BLaER1 (cell line): Measurements from ENCODE around the gene KPNA2.
"Not testable (repeated sequence)": the region's sequence is repeated elsewhere in the genome, so short reads cannot be mapped to it uniquely, and the experiment has no call there.

Experiments used
- H3K27ac ChIP-seq: shearing (Covaris generic); formaldehyde crosslinking; 2 replicates; pipeline ENCODE4 v1.8.1; 2022
- H3K27me3 ChIP-seq: shearing (Covaris generic); formaldehyde crosslinking; 2 replicates; pipeline ENCODE4 v1.8.1; 2022
- H3K36me3 ChIP-seq: shearing (Covaris generic); formaldehyde crosslinking; 2 replicates; pipeline ENCODE4 v1.8.1; 2022
- H3K4me1 ChIP-seq: shearing (Covaris generic); formaldehyde crosslinking; 2 replicates; pipeline ENCODE4 v1.8.1; 2022
- H3K4me2 ChIP-seq: shearing (Covaris generic); formaldehyde crosslinking; 2 replicates; pipeline ENCODE4 v1.8.1; 2022
- H3K4me3 ChIP-seq: shearing (Covaris generic); formaldehyde crosslinking; 2 replicates; pipeline ENCODE4 v1.8.1; 2022
- H3K9ac ChIP-seq: shearing (Covaris generic); formaldehyde crosslinking; 2 replicates; pipeline ENCODE4 v1.8.1; 2022
- H3K9me3 ChIP-seq: shearing (Covaris generic); formaldehyde crosslinking; 2 replicates; pipeline ENCODE4 v1.8.1; 2022
- H4K20me1 ChIP-seq: shearing (Covaris generic); formaldehyde crosslinking; 2 replicates; pipeline ENCODE4 v1.8.1; 2022
- Cebpa-rat ChIP-seq: shearing (Covaris generic); IDR thresholded peaks from 2 replicates; pipeline ENCODE4 v1.8.1; 2022

KPNA2 gene

DNA sequence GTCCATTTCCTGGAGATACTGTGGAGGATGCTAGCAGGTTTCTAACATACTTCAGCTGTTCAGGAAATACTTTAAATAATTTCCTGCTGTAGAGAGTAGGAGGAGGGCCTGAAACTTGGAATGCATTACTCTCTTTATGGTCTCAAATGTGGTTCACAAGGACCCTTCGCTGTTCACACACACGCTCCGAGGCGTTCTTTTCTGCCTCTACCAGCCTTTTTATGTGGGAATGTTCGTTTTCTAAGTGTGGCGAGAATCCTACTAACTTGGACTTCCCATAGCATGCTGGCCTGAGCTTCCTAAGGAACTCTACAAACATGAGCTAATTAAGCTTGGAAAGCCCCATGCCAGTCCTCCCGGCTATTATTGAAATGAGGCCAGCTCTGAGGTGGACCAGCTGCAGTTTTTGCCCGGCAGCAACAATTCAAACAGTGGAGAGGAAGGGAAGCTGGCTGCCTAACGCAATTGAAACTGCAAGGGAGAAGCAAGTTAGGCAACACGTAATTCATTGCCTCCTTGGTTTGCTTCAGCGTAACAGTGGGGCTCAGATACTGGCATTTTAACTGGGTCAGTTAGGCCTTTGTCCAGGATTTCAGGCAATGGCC is 18.9 kb downstream of the KPNA2 start:
- Histone ChIP-seq H3K9me3 (0 out of 2 replicates have a peak, but pooled peaks cover 7% of the 10 kb centered on the region), H3K27ac (no peak overlapping the region), H3K36me3 (no peaks in the 10 kb centered on the region), H3K4me1 (peaks cover 18% of the 10 kb centered on the region), H3K27me3 (no peaks in the 10 kb centered on the region), H4K20me1 (no peaks in the 10 kb centered on the region), H3K4me2 (peak overlapping the region; percentile 19; the same call in 1 of the 2 replicates), H3K4me3 (no peak overlapping the region), H3K9ac (no peak overlapping the region)
- TF ChIP-seq Cebpa-rat = no peak

DNA sequence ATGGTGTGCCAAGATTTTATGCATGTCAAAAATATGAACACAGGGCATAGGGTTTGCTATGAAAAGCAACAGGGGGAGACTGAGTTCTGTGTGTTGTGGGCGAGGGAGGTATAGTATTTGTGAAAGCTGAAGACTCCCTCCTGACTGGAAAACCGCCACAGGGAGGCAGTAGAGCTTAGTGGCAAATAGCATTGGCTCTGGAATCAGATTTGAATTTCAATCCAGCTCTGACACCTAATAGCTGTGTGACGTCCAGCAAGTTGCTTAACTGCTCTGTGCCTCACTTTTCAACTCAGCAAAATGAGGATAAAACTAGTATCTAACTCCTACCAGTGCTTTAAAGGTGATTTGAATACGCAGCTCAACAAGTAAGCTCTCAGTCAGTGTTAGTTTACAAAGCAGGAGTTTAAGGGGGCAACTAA is 22.0 kb downstream of the KPNA2 start:
- Histone ChIP-seq H3K27ac (no peak overlapping the region), H3K9me3 (no peaks in the 10 kb centered on the region), H3K9ac (no peak overlapping the region), H4K20me1 (no peaks in the 10 kb centered on the region), H3K27me3 (no peaks in the 10 kb centered on the region), H3K36me3 (no peaks in the 10 kb centered on the region), H3K4me3 (no peak overlapping the region), H3K4me1 (peaks cover 7% of the 10 kb centered on the region; the same call in 1 of the 2 replicates), H3K4me2 (no peak overlapping the region)
- no peak for TF ChIP-seq Cebpa-rat

DNA sequence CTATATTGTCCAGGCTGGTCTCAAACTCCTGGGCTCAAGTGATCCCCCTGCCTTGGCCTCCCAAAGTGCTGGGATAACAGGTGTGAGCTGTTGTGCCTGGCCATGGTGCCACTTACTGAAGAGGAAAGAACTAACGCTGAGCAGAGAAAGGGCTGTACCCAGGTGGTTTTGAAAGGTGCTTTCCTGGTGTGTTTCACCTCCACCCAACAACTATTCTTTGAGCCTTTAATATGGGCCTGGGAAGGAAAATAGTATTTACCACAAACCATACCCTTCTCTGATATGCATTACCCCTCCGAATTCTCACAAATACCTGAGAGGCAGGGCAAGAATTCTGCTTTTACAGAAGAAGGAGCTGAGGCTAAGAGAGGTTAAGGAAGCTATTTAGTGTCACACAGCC is 24.8 kb downstream of the KPNA2 start:
- no peaks in the 10 kb centered on the region for H3K4me1 ChIP-seq
- H3K4me3 ChIP-seq = no peak overlapping the region
- H3K36me3 ChIP-seq = no peaks in the 10 kb centered on the region
- no peaks in the 10 kb centered on the region for H4K20me1 ChIP-seq
- H3K9ac ChIP-seq = no peak overlapping the region
- H3K4me2 ChIP-seq = no peak overlapping the region
- no peaks in the 10 kb centered on the region for H3K9me3 ChIP-seq
- no peak overlapping the region for H3K27ac ChIP-seq
- no peaks in the 10 kb centered on the region for H3K27me3 ChIP-seq
- no peak for TF ChIP-seq Cebpa-rat

DNA sequence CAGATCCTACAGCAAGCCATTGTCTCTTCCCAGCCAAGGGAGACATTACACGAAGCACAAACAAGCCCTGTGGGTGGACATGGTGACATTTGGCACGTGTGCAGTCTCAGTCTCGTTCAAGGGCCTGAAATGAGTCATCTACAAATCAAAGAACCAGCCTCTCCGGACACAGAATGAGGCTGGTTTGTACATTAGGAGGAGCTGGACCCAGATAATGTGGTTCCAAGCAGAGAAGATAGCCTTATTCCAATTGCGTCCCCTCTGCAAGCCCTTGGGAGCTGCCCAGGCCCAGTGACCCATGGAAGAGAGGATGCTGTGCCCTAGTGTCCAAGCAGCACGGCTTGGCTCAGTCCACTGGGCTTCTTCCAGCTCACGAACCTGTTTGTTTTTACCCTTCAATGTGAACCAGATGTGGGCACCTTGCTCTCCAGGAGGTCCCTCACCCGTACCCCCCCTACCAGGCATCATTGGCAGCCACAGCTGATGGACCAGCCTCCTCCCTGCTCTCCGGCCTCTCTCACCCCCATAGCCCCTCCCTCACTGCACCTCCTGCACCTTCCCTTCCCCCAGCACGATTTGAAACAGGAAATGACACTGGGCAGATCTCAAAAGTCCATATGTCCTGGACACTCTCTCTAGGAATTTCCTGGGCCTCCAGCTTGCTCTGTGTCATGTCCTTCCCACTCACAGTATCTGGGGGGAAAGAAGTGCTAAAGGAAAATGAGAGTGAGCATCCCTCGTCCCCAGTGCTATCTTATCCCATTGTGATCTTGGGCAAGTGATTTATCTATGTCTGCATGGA is 26.2 kb downstream of the KPNA2 start:
- H3K36me3 ChIP-seq = no peaks in the 10 kb centered on the region
- no peak overlapping the region for H3K4me3 ChIP-seq
- H3K9ac ChIP-seq = no peak overlapping the region
- H3K27ac ChIP-seq = no peak overlapping the region
- H3K9me3 ChIP-seq = no peaks in the 10 kb centered on the region
- no peaks in the 10 kb centered on the region for H4K20me1 ChIP-seq
- no peaks in the 10 kb centered on the region for H3K4me1 ChIP-seq
- TF ChIP-seq Cebpa-rat = no peak
- no peaks in the 10 kb centered on the region for H3K27me3 ChIP-seq
- H3K4me2 ChIP-seq = no peak overlapping the region

DNA sequence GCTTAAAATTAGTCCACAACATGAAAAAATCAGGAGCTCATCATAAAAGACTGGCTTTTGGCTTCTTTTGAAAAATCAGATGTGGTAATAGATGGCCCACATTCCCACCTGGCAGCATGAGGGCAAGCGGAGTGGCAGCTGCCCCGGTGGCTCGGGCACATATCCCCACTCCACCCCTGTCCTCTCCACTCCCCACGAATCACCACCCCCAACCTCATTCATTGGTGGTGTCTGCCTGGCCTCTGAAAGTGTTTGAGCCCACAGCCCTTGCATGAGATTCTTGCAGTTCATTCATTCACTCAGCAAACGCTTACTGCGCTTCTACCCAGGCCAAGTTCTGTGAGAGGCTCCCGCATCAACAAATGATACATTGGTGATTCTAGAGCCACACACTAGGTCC is 29.8 kb downstream of the KPNA2 start:
- H4K20me1 ChIP-seq, H3K4me3 ChIP-seq, H3K9ac ChIP-seq, H3K9me3 ChIP-seq, H3K4me1 ChIP-seq, H3K4me2 ChIP-seq, H3K27ac ChIP-seq, H3K27me3 ChIP-seq, H3K36me3 ChIP-seq: not testable (repeated sequence)

DNA sequence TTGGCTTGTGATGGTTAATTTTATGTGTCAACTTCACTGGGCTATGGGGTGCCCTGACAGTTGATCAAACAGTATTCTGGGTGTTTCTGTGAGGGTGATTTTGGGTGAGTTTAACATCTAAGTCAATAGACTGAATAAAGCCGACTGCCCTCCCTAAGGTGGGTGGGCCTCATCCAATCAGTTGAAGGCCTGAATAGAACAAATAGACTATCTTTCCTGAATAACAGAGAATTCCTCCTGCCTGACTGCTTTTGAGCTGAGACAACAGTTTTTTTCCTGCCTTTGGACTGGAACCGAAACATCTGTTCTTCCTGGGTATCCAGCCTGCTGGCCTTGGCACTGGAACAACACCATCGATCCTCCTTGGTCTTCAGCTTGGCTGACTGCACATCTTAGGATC is 33.0 kb downstream of the KPNA2 start:
- not testable (repeated sequence) for H3K9ac ChIP-seq, H3K9me3 ChIP-seq, H3K27ac ChIP-seq, H3K27me3 ChIP-seq, H3K4me2 ChIP-seq, H3K4me1 ChIP-seq, H3K36me3 ChIP-seq, H4K20me1 ChIP-seq, H3K4me3 ChIP-seq

DNA sequence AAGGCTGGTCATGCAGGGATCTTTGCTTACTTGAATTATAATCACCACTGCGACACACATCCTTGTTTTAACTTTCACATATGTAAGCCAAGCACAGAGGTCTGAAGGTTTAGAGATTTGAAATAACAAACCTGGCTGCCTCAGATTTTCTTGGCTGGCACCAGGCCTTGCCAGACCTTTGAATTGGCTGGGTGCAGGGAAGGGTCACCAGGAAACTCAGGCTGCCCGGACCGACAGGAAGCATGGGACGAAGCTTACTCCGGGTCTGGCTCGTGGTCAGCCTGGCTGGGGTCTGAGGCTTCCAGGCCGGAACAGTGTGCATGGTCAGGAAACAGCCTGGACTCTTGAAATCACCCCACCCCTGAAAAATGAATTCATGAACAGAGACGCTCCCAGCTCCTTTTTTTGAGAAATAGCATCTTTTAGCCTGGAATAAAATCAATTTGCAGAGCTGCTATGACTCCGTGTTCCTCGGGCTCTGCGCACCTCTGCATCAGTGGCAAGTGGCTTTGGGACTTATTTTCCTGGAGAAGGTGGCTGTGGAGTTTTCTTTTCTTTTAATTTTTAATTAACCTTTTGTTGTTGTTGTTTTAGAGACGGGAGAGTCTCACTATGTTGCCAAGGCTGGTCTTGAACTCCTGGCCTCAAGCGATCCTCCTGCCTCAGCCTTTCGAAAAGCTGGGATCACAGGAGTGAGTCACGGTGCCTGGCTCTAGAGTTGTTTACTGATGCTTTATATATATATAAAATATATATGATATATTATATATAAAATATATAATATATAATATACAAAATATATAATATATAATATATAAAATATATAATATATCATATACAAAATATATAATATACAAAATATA is 35.3 kb downstream of the KPNA2 start:
- not testable (repeated sequence) for H3K9ac ChIP-seq, H3K27me3 ChIP-seq, H3K36me3 ChIP-seq, H3K9me3 ChIP-seq, H3K4me1 ChIP-seq, H3K27ac ChIP-seq, H4K20me1 ChIP-seq, H3K4me2 ChIP-seq, H3K4me3 ChIP-seq

DNA sequence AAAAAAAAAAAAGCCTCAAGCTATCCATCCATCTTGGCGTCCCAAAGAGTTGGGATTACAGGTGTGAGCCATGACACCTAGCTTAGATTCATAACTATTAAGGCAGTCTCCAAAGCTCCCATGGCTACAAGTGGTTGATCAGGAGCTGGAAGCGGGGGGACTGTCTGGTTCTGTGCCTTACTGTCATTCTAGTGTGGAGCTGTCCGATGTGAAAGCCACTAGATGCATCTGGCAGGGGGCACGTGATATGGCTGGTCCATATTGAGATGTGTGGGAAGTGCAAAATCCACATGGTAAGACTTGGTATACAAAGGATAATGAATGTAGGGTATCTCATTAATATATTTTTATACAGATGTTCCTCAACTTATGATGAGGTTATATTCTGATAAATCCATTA is 38.7 kb downstream of the KPNA2 start:
- no peak for TF ChIP-seq Cebpa-rat
- no peak overlapping the region for H3K4me2 ChIP-seq
- H3K27me3 ChIP-seq = no peaks in the 10 kb centered on the region
- no peaks in the 10 kb centered on the region for H3K4me1 ChIP-seq
- no peak overlapping the region for H3K4me3 ChIP-seq
- no peak overlapping the region for H3K9ac ChIP-seq
- no peaks in the 10 kb centered on the region for H4K20me1 ChIP-seq
- no peak overlapping the region for H3K27ac ChIP-seq
- H3K9me3 ChIP-seq = no peaks in the 10 kb centered on the region
- H3K36me3 ChIP-seq = no peaks in the 10 kb centered on the region

DNA sequence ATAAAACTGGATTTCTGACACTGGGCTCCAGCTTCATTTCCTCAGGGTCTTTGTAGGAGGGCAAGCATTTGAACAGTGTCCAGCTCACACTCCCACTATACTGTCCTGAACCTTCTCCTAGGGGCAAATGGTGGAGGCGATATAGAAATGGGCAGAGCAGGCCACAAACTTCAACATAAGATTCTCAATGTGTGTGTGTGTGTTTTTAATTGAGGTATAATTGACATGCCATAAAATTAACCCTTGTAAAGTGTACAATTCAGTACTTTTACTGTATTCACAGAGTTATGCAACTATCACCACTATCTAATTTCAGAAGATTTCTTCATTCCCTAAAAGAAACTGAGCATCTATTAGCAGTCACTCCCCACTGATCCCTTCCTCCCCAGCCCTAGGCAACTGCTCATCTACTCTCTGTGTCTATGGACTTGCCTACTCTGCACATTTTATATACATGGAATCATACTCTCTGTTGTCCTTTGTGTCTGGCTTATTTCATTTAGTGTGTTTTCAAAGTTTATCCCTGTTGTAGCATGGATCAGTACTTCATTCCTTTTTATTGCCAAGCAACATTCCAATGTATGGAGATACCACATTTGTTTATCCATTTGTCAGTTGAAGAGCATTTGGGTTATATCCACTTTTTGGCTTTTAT is 40.5 kb downstream of the KPNA2 start:
- not testable (repeated sequence) for H3K4me3 ChIP-seq, H3K4me1 ChIP-seq, H3K27me3 ChIP-seq, H3K4me2 ChIP-seq, H4K20me1 ChIP-seq, H3K9ac ChIP-seq, H3K36me3 ChIP-seq, H3K9me3 ChIP-seq, H3K27ac ChIP-seq

DNA sequence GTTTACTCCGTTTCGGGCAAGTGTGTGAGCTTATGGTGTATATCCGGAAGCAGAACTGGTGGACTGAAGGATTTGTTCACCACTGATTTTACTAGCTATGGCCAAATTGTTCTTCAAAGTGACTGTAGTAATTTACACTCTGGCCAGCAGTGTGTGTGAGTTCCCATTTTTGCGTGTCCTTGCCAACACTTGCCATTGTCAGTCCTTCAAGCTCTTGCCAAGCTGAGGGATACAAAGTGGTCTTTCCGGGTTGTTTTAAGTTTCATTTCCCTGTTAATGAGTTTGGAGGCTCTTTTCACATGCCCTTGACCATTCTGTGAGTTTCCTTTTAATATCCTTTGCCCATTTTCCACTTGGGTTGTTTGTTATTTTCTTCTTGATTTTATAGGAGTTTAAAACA is 42.0 kb downstream of the KPNA2 start:
- not testable (repeated sequence) for H3K9ac ChIP-seq, H3K4me1 ChIP-seq, H3K27ac ChIP-seq

More for the DNA sequence above, 42.0 kb downstream of the KPNA2 start:
- H3K27me3 ChIP-seq, H3K4me2 ChIP-seq, H3K4me3 ChIP-seq, H3K36me3 ChIP-seq, H4K20me1 ChIP-seq: not testable (repeated sequence)
- peaks cover 21% of the 10 kb centered on the region for H3K9me3 ChIP-seq
